ENCODE measurements around the gene KRTAP3-1. TPM values are rescaled to one million over a fixed set of nuclear protein-coding genes. Genes with fewer than 3 reads are reported as not detected.

The KRTAP3-1 gene
- total RNA-seq, 4 donors from 2014 or later: 5.6 to 95.2 (median 15.5) TPM; not detected in 1

DNA sequence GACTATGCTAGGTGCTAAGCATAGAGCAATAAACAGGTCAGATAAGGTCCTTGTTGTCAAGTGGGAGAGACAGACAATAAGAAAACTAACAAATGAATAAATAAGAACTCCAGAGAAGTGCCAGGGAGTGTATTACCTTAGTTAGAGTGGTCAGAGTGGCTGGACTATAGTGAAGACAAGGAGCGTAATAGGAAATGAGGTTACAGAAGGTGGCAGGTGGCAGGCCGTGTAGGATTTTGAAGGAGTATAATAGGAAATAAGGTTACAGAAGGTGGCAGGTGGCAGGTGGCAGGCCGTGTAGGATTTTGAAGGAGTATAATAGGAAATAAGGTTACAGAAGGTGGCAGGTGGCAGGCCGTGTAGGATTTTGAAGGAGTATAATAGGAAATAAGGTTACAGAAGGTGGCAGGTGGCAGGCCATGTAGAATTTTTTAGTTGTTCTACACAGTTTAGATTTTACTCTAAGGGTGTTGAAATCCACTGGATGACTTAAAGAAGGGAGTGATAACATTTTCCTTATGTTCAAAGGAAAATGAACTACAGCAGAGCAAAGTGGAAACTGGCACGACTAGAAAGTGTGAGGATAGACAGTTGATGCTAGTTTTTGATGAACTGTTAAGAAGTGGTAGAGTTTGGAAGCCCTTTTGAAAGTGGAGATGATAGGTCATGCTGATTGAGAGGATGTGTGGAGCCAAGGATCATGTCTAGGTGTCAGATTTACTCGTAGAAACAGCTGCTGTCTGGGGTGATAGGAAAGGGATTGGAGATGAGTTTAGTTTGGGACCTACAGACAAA is 3.6 kb upstream of the KRTAP3-1 start:
- TF ChIP-seq POLR2A (IDR thresholded peaks at IDR 0.05): no peak
- TF ChIP-seq POLR2AphosphoS5 (IDR thresholded peaks at IDR 0.05): no peak
- no peak for TF ChIP-seq CTCF (IDR thresholded peaks at IDR 0.05)
- no peak for TF ChIP-seq EP300 (IDR thresholded peaks at IDR 0.05)
- Histone ChIP-seq H3K27ac (no peak overlapping the region), H3K9me3 (no peaks in the 10 kb centered on the region), H3K4me3 (no peak overlapping the region), H3K36me3 (no peaks in the 10 kb centered on the region), H3K4me1 (no peaks in the 10 kb centered on the region), H3K27me3 (no peaks in the 10 kb centered on the region)
- WGBS: 84% methylated on average over 6 of the region's 6 CpGs
- no peak for DNase-seq (ENCODE audit: low spot score in 2 of 2)

- Histone ChIP-seq H3K27me3 (no peaks in the 10 kb centered on the region), H3K9me3 (no peaks in the 10 kb centered on the region), H3K4me3 (no peak overlapping the region), H3K36me3 (no peaks in the 10 kb centered on the region), H3K27ac (no peak overlapping the region), H3K4me1 (no peaks in the 10 kb centered on the region)
- TF ChIP-seq POLR2AphosphoS5 (IDR thresholded peaks at IDR 0.05) (no peak), POLR2A (IDR thresholded peaks at IDR 0.05) (no peak), CTCF (IDR thresholded peaks at IDR 0.05) (no peak), EP300 (IDR thresholded peaks at IDR 0.05) (no peak)
- no peak for DNase-seq (ENCODE audit: low spot score in 2 of 2)
These were observed 1.5 kb upstream of the KRTAP3-1 start for GRCh38 chr17:41010441-41010840.

DNA sequence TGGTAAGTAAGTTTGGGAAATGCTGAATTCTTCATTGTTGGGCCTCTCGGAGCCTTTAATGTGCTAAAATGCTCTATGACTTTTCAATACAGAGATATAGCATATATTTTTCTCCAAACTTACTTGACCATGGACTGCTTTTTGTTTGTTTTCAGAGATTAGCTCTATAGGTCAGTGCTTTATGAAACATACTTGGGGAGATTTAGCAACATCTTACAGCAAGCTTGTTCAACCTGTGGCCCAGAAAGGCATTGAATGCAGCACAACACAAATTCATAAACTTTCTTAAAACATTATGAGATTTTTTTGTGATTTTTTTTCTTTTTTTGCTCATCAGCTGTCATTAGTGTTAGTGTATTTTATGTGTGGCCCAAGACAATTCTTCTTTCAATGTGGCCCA is 1.0 kb upstream of the KRTAP3-1 start:
- no peaks in the 10 kb centered on the region for H3K36me3 ChIP-seq
- TF ChIP-seq POLR2AphosphoS5 (IDR thresholded peaks at IDR 0.05) (no peak), POLR2A (IDR thresholded peaks at IDR 0.05) (no peak), CTCF (IDR thresholded peaks at IDR 0.05) (no peak), EP300 (IDR thresholded peaks at IDR 0.05) (no peak)
- H3K4me1 ChIP-seq: no peaks in the 10 kb centered on the region
- H3K9me3 ChIP-seq: no peaks in the 10 kb centered on the region
- WGBS: 90% methylated on average over 1 of the region's 1 CpG
- no peak for DNase-seq (ENCODE audit: low spot score in 2 of 2)
- H3K27me3 ChIP-seq: no peaks in the 10 kb centered on the region
- H3K4me3 ChIP-seq: no peak overlapping the region
- H3K27ac ChIP-seq: no peak overlapping the region

DNA sequence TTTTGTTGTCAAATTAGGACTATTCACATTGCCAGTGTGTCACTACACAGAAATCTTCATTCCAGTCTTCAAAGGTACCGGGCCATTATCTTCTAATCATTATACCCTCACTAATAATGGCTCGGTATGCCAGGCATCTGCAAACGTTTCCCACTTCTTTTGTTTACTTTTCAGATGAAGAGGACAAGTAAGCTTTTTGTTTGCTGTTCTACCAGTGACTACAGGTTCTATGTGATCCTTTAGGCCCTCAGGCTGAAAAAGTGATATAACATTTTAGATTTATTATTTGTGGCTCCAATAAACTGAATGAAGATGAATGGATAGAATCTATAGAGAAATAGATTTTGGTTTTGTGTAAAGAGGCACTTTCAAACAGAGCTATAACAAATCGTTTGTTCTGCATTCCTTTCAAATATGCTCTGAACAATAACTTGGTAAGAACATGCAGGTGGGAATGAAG is 403 bp upstream of the KRTAP3-1 start:
- no peaks in the 10 kb centered on the region for H3K36me3 ChIP-seq
- no peak for TF ChIP-seq EP300 (IDR thresholded peaks at IDR 0.05)
- no peak for TF ChIP-seq POLR2A (IDR thresholded peaks at IDR 0.05)
- no peak for TF ChIP-seq CTCF (IDR thresholded peaks at IDR 0.05)
- TF ChIP-seq POLR2AphosphoS5 (IDR thresholded peaks at IDR 0.05): no peak
- no peak for DNase-seq (ENCODE audit: low spot score in 2 of 2)
- H3K27me3 ChIP-seq: no peaks in the 10 kb centered on the region
- no peak overlapping the region for H3K4me3 ChIP-seq
- 68% methylated on average over 4 of the region's 4 CpGs for WGBS
- no peaks in the 10 kb centered on the region for H3K9me3 ChIP-seq
- H3K4me1 ChIP-seq: no peaks in the 10 kb centered on the region
- H3K27ac ChIP-seq: no peak overlapping the region

- TF ChIP-seq EP300 (IDR thresholded peaks at IDR 0.05): no peak
- TF ChIP-seq POLR2A (IDR thresholded peaks at IDR 0.05): no peak
- no peak for TF ChIP-seq CTCF (IDR thresholded peaks at IDR 0.05)
- no peak for TF ChIP-seq POLR2AphosphoS5 (IDR thresholded peaks at IDR 0.05)
These were observed 4.5 kb downstream of the KRTAP3-1 start for GRCh38 chr17:41004397-41004796.

More at GRCh38 chr17:41004397-41004796, 4.5 kb downstream of the KRTAP3-1 start:
- Histone ChIP-seq H3K4me1 (no peaks in the 10 kb centered on the region), H3K36me3 (no peaks in the 10 kb centered on the region), H3K4me3 (no peak overlapping the region), H3K9me3 (no peaks in the 10 kb centered on the region), H3K27ac (no peak overlapping the region), H3K27me3 (no peaks in the 10 kb centered on the region)
- WGBS: 93% methylated on average over 3 of the region's 3 CpGs
- DNase-seq (ENCODE audit: low spot score in 2 of 2): no peak

Data from suprapubic skin (tissue), 4 donors.